Measurements from ENCODE around the gene TRIM71. TPM values are rescaled to one million over a fixed set of nuclear protein-coding genes. Genes with fewer than 3 reads are reported as not detected.
"Not testable (repeated sequence)": the region's sequence is repeated elsewhere in the genome, so short reads cannot be mapped to it uniquely, and the experiment has no call there.

Gene TRIM71
- total RNA-seq, 4 donors from 2014 or later: under 0.01 to 0.59 (median 0.32) TPM

GRCh38 chr3:32822609-32823498 is 5.1 kb downstream of the TRIM71 start:
- 88 to 91% methylated on average over 5 of the region's 5 CpGs for WGBS, 2 donors
- H3K27me3 ChIP-seq: peaks cover under 1 to 50% of the 10 kb centered on the region in 2 donors
- TF ChIP-seq CTCF (IDR thresholded peaks at IDR 0.05) (no peak), POLR2A (IDR thresholded peaks at IDR 0.05) (no peak), EP300 (IDR thresholded peaks at IDR 0.05) (no peak)

GRCh38 chr3:32823641-32824184 is 5.9 kb downstream of the TRIM71 start:
- H3K4me1 ChIP-seq; H3K4me3 ChIP-seq; H3K36me3 ChIP-seq; H3K9me3 ChIP-seq; H3K27ac ChIP-seq; DNase-seq (ENCODE audit: low spot score in 2 of 2): not testable (repeated sequence)
- 95 to 96% methylated on average over 21 of the region's 21 CpGs for WGBS, 2 donors
- H3K27me3 ChIP-seq: peaks cover 0 to 44% of the 10 kb centered on the region in 2 donors

More at GRCh38 chr3:32822609-32823498, 5.1 kb downstream of the TRIM71 start:
- no peak for DNase-seq (ENCODE audit: low spot score in 2 of 2)
- Histone ChIP-seq H3K4me3 (no peak overlapping the region), H3K4me1 (peaks cover 0 to 17% (median under 1%) of the 10 kb centered on the region in 4 donors), H3K36me3 (no peaks in the 10 kb centered on the region), H3K27ac (no peak overlapping the region), H3K9me3 (no peaks in the 10 kb centered on the region)

GRCh38 chr3:32825601-32826375 is 8.0 kb downstream of the TRIM71 start:
- TF ChIP-seq POLR2A (IDR thresholded peaks at IDR 0.05) (no peak), CTCF (IDR thresholded peaks at IDR 0.05) (no peak), EP300 (IDR thresholded peaks at IDR 0.05) (no peak)
- Histone ChIP-seq H3K9me3 (no peaks in the 10 kb centered on the region), H3K36me3 (no peaks in the 10 kb centered on the region), H3K27me3 (peaks cover 0 to 23% of the 10 kb centered on the region in 2 donors), H3K4me3 (no peak overlapping the region), H3K27ac (no peak overlapping the region), H3K4me1 (peaks cover 0 to 7% (median 0%) of the 10 kb centered on the region in 4 donors)
- no peak for DNase-seq (ENCODE audit: low spot score in 2 of 2)
- WGBS, 2 donors: 89 to 94% methylated on average over 12 of the region's 12 CpGs

- 88 to 92% methylated on average over 4 of the region's 4 CpGs for WGBS, 2 donors
- TF ChIP-seq EP300 (IDR thresholded peaks at IDR 0.05) (no peak), POLR2A (IDR thresholded peaks at IDR 0.05) (no peak), CTCF (IDR thresholded peaks at IDR 0.05) (no peak)
Measured at GRCh38 chr3:32831062-32831461, 13.3 kb downstream of the TRIM71 start.

GRCh38 chr3:32831791-32832190 is 14.0 kb downstream of the TRIM71 start:
- TF ChIP-seq EP300 (IDR thresholded peaks at IDR 0.05) (no peak), CTCF (IDR thresholded peaks at IDR 0.05) (no peak), POLR2A (IDR thresholded peaks at IDR 0.05) (no peak)

More at GRCh38 chr3:32831062-32831461, 13.3 kb downstream of the TRIM71 start:
- Histone ChIP-seq H3K27ac (no peak overlapping the region), H3K4me3 (no peak overlapping the region), H3K9me3 (no peaks in the 10 kb centered on the region), H3K27me3 (peaks cover 4 to 12% of the 10 kb centered on the region in 2 donors), H3K4me1 (no peaks in the 10 kb centered on the region), H3K36me3 (no peaks in the 10 kb centered on the region)
- no peak for DNase-seq (ENCODE audit: low spot score in 2 of 2)

More at GRCh38 chr3:32831791-32832190, 14.0 kb downstream of the TRIM71 start:
- Histone ChIP-seq H3K27ac (no peak overlapping the region), H3K4me3 (no peak overlapping the region), H3K36me3 (no peaks in the 10 kb centered on the region), H3K9me3 (no peaks in the 10 kb centered on the region), H3K27me3 (peaks cover 4 to 12% of the 10 kb centered on the region in 2 donors), H3K4me1 (no peaks in the 10 kb centered on the region)
- no peak for DNase-seq (ENCODE audit: low spot score in 2 of 2)
- WGBS, 2 donors: 42 to 49% methylated on average over 2 of the region's 2 CpGs
